RKO (cell line): Measurements from ENCODE around the gene NEURL1B.
"Not testable (repeated sequence)": the region's sequence is repeated elsewhere in the genome, so short reads cannot be mapped to it uniquely, and the experiment has no call there.

Source experiments
- DNase-seq: peaks from one replicate; pipeline ENCODE4 v3.0.0-alpha.2; 2016; ENCODE audit warnings: low spot score

NEURL1B gene

GRCh38 chr5:172634106-172634899 lies 6.8 kb upstream of the NEURL1B start:
- DNase-seq, result no peak

- DNase-seq, result no peak
Measured at GRCh38 chr5:172635038-172635437, 6.0 kb upstream of the NEURL1B start.

GRCh38 chr5:172636279-172637050 lies 4.6 kb upstream of the NEURL1B start:
- no peak for DNase-seq

GRCh38 chr5:172637110-172637580 lies 3.9 kb upstream of the NEURL1B start:
- DNase-seq, result no peak

- DNase-seq, result no peak
Measured at GRCh38 chr5:172637740-172638139, 3.3 kb upstream of the NEURL1B start.

- no peak for DNase-seq
Measured at GRCh38 chr5:172638209-172638768, 2.8 kb upstream of the NEURL1B start.

GRCh38 chr5:172640139-172640538 lies 924 bp upstream of the NEURL1B start:
- no peak for DNase-seq

GRCh38 chr5:172641359-172642050 lies 442 bp downstream of the NEURL1B start:
- no peak for DNase-seq

- DNase-seq, result no peak
Measured at GRCh38 chr5:172642051-172642409, 967 bp downstream of the NEURL1B start.

- no peak for DNase-seq
Measured at GRCh38 chr5:172642486-172642885, 1.4 kb downstream of the NEURL1B start.

GRCh38 chr5:172642926-172643871 lies 2.1 kb downstream of the NEURL1B start:
- no peak for DNase-seq

- DNase-seq, result no peak
Measured at GRCh38 chr5:172644266-172644665, 3.2 kb downstream of the NEURL1B start.

GRCh38 chr5:172644711-172645110 lies 3.6 kb downstream of the NEURL1B start:
- no peak for DNase-seq

GRCh38 chr5:172645271-172646055 lies 4.4 kb downstream of the NEURL1B start:
- no peak for DNase-seq

- DNase-seq, result no peak
Measured at GRCh38 chr5:172646716-172647285, 5.7 kb downstream of the NEURL1B start.

GRCh38 chr5:172647352-172648012 lies 6.4 kb downstream of the NEURL1B start:
- DNase-seq, result no peak

GRCh38 chr5:172648013-172648381 lies 6.9 kb downstream of the NEURL1B start:
- DNase-seq, result no peak

- DNase-seq, result no peak
Measured at GRCh38 chr5:172648755-172649154, 7.7 kb downstream of the NEURL1B start.

- DNase-seq, result not testable (repeated sequence)
Measured at GRCh38 chr5:172656496-172656895, 15.4 kb downstream of the NEURL1B start.
